AG09309 (cell line): ENCODE measurements around the gene NUDT3.
A peak's percentile ranks its signal among the peaks of the same experiment; 100 is the strongest.
"Not testable (repeated sequence)": the region's sequence is repeated elsewhere in the genome, so short reads cannot be mapped to it uniquely, and the experiment has no call there.

ENCODE experiments used
- DNase-seq: peaks from one replicate; pipeline ENCODE4 v3.0.0-alpha.2; 2010; ENCODE audit warnings: low read depth
- H3K4me3 ChIP-seq: 2 replicates; pipeline ENCODE4 v1.5.1; 2011; ENCODE audit warnings: mild to moderate bottlenecking, low read depth, low read length, moderate library complexity; ENCODE audit not compliant: control insufficient read depth
- TF ChIP-seq, protein P1 (sequence below): IDR thresholded peaks from 2 replicates; pipeline ENCODE4 v1.5.1; 2011; ENCODE audit warnings: mild to moderate bottlenecking, low read depth, low read length, inconsistent platforms; ENCODE audit not compliant: insufficient read depth, control insufficient read depth; ENCODE audit errors: missing control alignments

NUDT3 gene

GRCh38 chr6:34370361-34370760 is 22.1 kb downstream of the NUDT3 start:
- DNase-seq: no peak
- TF ChIP-seq, protein P1, sequence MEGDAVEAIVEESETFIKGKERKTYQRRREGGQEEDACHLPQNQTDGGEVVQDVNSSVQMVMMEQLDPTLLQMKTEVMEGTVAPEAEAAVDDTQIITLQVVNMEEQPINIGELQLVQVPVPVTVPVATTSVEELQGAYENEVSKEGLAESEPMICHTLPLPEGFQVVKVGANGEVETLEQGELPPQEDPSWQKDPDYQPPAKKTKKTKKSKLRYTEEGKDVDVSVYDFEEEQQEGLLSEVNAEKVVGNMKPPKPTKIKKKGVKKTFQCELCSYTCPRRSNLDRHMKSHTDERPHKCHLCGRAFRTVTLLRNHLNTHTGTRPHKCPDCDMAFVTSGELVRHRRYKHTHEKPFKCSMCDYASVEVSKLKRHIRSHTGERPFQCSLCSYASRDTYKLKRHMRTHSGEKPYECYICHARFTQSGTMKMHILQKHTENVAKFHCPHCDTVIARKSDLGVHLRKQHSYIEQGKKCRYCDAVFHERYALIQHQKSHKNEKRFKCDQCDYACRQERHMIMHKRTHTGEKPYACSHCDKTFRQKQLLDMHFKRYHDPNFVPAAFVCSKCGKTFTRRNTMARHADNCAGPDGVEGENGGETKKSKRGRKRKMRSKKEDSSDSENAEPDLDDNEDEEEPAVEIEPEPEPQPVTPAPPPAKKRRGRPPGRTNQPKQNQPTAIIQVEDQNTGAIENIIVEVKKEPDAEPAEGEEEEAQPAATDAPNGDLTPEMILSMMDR: no peak
- no peak overlapping the region for H3K4me3 ChIP-seq

DNA sequence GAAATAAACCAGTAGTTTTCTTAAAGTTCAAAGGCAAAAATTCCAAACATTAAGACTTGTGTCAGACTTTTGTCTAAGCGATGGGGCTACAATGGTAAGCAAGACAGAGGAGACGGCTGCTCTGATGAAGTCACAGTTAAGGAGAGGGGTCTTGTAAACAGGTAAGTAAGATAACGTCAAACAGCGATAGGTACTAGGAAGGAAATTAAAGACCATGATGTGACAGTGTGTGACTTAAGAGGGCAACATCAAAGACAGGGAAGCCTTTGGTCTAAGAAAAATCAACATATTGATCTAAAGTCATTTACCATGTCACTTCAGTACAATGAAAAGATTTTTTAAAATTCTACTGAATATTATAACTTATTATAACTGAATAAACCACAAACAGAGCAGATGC is 23.1 kb downstream of the NUDT3 start:
- H3K4me3 ChIP-seq: no peak overlapping the region
- TF ChIP-seq, protein P1: no peak
- no peak for DNase-seq

DNA sequence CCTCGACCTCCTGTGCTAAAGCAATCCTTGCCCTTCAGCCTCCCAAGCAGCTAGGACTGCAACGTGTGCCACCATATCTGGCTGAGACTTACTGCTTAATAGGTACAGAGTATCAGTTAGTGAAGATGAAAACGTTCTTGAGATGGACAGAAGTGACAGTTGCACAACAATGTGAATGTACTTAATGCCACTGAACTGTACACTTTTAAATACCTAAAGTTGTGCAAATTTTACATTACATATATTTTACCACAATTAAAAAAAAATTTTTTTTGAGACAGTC is 25.9 kb downstream of the NUDT3 start:
- TF ChIP-seq, protein P1: no peak

DNA sequence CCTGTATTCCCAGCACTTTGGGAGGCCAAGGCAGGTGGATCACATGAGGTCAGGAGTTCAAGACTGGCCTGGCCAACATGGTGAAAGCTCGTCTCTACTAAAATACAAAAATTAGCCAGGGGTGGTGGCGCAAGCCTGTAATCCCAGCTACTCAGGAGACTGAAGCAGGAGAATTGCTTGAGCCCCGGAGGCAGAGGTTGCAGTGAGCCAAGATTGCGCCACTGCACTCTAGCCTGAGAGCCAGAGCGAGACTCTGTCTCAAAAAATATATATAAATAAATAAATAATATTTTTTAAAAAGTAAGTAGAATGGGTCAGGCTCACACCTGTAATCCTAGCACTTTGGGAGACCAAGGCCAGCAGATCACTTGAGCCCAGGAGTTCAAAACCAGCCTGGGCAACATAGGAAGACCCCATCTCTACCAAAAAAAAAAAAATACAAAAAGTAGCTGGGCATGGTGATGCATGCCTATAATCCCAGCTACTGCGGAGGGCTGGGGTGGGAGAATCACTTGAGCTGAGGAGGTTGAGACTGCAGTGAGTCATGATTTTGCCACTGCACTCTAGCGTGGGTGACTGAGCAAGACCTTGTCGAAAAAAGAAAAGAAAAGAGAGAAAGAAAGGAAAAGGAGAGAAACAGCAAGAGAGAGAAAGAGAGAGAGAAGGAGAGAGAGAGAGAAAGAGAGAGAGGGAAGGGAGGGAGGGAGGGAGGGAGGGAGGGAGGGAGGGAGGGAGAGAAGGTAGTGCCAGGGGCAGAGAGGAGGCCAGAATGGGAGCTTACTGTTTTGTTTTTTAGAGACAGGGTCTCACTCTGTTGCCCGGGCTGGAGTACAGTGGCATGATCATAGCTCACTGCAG is 26.5 kb downstream of the NUDT3 start:
- not testable (repeated sequence) for H3K4me3 ChIP-seq, DNase-seq

More for the DNA sequence above, 25.9 kb downstream of the NUDT3 start:
- no peak for DNase-seq
- no peak overlapping the region for H3K4me3 ChIP-seq

DNA sequence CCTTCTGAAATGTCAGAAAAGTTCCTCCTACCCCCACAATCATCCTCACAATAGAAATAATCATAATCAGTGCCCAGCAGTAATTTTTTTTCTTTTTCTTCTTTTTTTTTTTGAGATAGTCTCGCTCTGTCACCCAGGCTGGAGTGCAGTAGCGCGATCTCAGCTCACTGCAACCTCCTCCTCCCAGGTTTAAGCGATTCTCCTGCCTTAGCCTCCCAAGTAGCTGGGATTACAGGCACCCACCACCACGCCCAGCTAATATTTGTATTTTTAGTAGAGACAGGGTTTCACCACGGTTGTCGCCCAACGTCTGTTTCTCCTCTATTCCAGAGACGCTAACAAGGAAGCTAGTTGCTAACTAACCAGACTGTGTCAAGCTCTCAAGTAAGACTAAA is 28.8 kb downstream of the NUDT3 start:
- not testable (repeated sequence) for DNase-seq, H3K4me3 ChIP-seq

- H3K4me3 ChIP-seq: no peak overlapping the region
- DNase-seq: no peak
- TF ChIP-seq, protein P1: no peak
These were observed 29.4 kb downstream of the NUDT3 start for GRCh38 chr6:34362909-34363680.

- no peak overlapping the region for H3K4me3 ChIP-seq
- no peak for DNase-seq
- TF ChIP-seq, protein P1: no peak
These were observed 30.3 kb downstream of the NUDT3 start for GRCh38 chr6:34362176-34362575.

DNA sequence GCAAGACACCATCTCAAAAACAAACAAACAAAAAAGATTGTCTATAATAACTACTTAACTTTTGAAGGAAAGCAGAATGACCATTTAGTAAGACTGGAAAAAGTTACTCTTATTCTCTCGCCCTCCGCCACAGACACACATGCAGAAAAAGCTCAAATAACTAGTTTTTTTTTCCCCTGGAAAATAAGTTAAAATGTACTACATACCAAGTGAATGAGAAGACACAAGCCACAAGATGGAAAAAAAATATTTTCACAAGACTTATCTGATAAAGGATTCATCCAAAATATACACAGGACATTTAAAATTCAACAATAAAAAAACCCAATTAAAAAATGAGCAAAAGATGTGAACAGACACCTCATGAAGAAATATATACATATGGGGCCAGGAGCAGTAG is 31.9 kb downstream of the NUDT3 start:
- peak; percentile 70 for DNase-seq
- H3K4me3 ChIP-seq: no peak overlapping the region
- TF ChIP-seq, protein P1: no peak
